NCI-H2196 (cell line): ENCODE results near the gene AKAP8L.

ENCODE experiments used
- DNase-seq: peaks from one replicate; lab custom pipeline; 2025; ENCODE audit not compliant: unreplicated experiment; lab: John Stamatoyannopoulos, UW

Gene AKAP8L

GRCh38 chr19:15433519-15434069 lies 14.8 kb upstream of the AKAP8L start:
- no peak for DNase-seq

DNA sequence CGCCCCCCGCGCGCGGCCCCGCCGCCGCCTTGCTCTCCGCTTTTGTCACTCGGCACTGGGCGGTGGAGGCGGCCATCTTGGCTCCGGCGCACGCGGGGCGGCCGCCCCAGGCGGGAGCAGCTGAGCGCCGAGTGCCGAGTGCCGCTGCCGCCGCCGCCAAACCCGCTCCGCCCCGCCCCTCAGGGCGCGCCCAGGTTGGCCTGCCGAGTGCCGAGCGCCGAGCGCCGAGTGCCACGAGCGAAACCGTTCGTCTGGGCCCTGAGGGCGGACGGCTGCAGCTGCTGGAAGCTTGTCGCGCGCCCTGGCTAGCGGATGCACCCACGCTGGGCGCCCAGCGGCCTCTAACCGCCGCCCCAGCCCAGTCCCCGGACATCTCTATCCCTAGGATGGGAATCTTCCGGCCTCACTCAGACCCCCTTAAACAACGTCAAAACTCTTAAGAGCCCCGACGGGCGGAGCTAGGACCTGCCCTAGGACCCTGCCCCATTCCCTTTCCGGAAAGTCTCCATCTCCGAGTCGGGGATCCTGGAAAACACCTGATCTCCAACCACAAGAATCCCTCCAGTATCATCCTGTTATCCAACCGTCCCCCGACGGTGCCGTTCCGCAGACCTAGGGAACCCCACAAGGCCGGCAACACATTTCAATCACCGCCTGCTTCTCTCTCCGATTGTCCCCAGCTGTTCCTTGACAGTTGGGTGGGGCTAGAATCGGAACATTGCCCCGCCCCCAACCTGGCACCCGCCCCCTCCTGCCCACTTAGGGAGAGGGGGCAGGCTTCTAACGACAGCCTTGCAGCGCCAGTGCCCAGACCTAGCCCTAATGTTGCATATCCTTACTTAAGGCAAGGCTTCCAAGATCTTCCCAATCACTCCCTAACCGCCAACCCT lies 14.1 kb upstream of the AKAP8L start:
- DNase-seq, result peak; percentile 96

GRCh38 chr19:15432018-15432494 lies 13.3 kb upstream of the AKAP8L start:
- no peak for DNase-seq

DNA sequence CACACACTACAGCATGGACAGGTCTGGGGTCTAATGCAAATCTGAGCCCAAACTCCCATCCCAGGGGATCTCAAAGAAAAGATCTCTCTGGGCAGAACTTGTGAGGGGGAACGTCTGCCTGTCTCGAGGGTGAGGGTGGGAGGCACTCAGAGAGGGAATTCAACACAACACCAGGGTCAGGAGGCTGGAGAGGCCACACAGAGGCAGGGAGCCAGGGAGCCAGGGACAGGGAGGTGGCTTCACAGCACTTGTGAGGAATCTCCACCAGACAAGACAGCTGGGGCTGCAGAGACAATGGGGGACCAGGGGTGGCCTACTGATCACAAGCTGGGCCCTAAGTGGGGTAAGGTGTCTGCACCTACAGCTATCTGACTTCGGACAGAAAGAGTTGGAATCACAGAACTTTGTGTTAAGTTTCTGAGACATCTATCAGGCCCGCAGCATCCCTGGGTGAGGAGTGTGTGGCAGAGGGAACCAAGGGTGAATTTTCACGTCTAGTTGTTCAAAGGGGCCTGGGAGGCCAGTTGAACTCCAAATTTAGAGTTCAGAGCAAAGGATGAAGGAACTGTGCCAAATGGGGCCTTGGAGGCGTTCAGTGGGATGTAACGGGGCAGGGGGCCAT lies 12.7 kb upstream of the AKAP8L start:
- no peak for DNase-seq

GRCh38 chr19:15430526-15431120 lies 11.8 kb upstream of the AKAP8L start:
- DNase-seq, result no peak

DNA sequence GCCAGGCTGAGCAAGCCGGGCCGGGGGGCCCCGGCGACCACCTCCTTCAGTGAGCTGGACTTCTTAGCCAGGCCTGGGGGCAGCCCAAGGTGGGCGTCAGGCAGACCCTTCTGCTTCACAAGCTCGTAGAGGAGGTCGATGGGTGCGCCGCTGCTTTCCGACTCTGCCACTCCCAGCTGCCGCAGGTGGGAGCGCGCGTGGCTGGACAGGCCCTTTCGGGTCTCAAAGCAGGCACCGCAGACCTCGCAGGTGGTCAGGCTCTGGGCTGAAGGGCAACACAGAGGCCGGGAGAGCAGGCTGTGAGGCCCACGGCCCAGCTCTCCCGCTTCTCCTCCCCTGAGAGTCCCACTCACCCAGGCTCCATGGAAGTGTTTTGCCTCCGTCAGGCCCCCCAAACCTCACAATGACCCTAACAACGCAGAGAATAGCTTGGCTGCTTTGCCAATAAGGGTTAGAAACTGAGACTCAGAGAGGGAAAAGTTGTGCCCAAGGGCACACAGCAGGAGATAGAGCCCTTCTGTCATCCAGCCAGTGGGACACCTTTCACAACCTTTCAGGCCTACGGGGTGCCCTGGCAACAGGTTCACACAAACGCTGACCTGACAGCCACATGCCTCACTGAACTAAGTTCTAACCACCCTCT lies 11.2 kb upstream of the AKAP8L start:
- no peak for DNase-seq

- DNase-seq, result no peak
These were observed 10.4 kb upstream of the AKAP8L start for GRCh38 chr19:15428956-15429824.

DNA sequence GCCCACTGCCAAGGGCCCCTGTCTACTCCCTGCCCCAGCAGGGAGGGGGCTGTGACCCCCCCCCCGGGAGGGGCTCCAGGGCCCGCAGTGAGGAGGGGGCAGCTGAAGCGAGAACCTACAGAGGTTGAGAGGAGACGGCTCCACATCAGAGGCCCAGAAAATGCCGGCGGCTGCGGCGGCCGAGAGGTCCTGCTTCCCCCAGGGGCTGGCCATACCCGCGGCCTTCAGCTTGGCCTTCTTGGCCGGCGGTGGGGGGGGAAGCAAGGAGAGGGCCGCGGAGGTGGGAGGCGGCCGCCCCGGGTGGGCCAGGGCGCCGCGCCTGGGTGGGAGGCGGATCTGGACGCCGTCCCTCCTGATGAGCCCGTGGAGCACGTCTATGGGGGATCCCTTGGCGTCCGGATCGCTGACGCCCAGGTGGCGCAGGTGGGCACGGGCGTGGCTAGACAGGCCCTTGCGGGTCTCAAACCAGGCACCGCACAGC lies 9.2 kb upstream of the AKAP8L start:
- no peak for DNase-seq

- no peak for DNase-seq
These were observed 8.5 kb upstream of the AKAP8L start for GRCh38 chr19:15427350-15427700.

- peak; percentile 23 for DNase-seq
These were observed 7.9 kb upstream of the AKAP8L start for GRCh38 chr19:15426485-15427349.

DNA sequence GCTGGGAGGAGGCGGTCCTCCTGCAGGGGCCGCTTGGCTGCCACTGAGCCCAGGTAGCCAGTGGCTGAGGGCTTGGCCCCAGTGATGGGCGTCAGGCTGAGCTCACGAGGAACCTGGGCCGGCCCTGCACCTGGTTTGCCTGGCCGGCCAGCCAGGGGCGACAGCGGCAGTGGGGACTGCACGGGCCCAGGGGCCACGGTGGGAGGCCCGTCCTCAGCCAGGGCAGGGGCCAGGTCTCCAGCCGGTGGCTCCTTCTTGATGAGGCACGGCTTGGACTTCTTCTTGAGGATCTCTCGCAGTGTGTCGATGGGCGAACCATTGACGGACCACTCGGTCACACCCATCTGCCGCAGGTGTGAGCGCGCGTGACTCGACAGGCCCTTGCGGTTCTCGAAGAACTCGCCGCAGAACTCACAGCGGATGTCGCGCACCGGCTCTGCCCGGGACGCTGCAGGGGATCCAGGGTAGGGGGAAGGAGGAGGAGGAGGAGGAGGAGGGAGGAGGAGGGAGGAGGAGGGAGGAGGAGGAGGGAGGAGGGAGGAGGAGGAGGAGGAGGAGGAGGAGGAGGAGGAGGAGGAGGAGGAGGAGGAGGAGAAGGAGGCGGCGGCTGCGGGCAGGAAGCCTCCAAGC lies 6.6 kb upstream of the AKAP8L start:
- DNase-seq, result no peak

GRCh38 chr19:15424692-15425272 lies 6.0 kb upstream of the AKAP8L start:
- no peak for DNase-seq

- no peak for DNase-seq
These were observed 5.3 kb upstream of the AKAP8L start for GRCh38 chr19:15424121-15424520.

DNA sequence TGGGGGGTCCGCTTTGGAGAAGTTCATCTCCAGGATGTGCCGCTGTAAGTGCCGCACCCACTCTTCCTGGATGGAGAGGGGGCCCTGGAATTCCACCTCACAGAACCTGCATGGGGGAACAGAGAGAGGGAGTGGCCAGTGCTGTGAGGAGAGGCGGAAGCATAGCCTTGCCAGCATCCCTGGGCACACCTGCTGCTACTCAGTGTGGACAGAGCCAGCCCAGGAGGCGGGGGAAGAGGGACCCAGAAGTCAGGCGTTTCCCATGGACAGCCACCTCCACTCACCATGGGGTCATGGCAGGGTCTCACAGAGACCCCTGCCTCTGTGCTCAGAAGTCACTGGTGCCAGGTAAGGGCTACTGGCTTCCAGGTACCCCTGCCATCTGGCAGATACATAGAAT lies 4.3 kb upstream of the AKAP8L start:
- no peak for DNase-seq

DNA sequence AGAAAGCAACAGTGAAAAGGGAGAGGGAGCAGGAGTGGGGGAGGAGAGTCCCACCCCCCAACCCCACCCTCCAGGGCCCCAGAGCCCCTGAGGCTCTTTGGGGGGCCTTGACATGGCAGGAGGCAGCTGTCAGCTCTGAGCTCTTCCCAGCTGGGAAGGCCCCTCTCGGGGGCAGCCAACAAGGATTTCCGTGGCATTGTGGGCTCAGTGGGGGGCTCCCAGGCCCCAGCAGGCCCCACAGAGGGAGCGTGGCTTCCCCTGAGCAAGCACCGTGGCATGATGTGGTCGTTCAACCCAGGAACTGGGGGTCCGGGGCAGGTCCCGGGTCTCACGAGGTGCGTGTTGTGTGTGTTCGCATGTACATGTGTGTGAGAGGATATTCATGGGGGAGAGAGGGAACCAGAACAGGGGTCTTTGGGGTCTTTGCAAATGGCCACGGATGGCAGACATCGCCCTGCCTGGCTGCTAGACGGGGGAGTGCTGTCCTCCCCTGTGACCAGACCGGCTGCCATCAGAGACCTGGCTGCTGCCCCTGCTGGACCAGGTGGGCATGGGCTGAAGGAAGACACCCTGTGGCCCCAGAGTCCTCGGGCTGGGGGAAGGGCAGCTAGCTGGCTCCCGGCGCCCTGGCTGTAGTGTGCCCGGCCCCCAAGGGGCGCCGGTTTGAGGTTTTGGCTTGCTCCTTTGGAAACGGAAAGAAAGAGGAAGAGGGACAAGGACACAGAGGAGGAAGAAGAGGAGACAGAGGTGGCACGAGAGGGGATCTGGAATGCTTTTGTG lies 3.7 kb upstream of the AKAP8L start:
- DNase-seq, result no peak

DNA sequence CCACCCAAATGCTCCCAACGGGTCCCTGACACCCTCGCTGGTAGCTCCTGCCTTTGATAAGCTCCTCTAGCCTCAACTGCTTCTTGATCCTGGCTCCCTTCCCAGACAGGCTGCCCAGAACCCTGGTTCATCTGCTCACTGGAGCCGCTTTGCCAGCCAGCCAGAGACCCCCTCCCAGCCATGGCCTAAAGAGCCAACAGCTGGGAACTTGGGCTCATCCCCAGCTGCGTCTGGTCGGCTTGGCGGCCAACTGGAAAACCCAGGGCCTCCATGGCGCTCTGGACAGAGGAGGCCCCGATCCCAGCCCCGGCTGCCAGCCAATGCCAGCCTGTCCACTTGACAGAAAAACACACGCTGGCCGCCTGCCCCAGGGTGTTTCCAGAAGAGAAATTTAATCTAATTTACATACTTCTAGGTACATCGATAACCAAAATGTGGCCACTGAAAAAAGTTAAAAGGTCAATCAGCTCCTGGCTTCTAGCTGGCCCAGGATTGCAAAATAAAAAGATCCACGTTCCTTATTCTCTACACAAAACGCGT lies 3.0 kb upstream of the AKAP8L start:
- DNase-seq, result peak; percentile 84

DNA sequence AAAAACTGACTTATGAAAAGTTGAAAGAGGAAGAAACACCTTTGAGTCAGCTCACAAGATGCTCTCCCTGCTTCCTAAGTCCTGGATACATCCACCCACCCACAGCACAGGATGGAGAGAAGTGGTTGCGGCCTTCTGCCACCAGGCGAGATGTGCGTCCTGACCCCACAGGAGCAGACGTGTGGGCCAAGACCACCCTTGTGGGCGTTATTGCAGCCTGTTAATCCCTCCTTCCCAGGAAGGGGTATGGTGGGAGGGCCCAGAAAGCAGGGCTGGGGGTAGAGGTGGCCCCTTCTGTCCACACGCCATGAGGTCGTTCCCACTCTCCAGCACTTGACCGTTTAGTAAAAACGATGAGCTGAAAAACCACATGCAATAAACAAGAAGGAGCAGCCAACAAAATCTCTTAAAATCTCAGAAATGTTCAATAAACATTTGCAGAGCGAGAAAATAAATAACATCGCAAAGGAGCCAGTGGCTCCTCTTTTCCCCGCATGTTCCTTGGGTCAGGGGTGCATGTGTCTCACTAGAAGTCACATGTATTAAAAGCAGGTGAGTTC lies 2.4 kb upstream of the AKAP8L start:
- DNase-seq, result no peak
